Stimulated activated CD8-positive, alpha-beta memory T cell treated with anti-CD3 and anti-CD28 coated beads, Interleukin-12 subunit alpha, Interleukin-12 subunit beta, amount 100 ng/mL, for 1 hour (primary cell): ENCODE data around the gene DNTTIP2.
A peak's percentile ranks its signal among the peaks of the same experiment; 100 is the strongest.
"Not testable (repeated sequence)": the region's sequence is repeated elsewhere in the genome, so short reads cannot be mapped to it uniquely, and the experiment has no call there.

Experiments used
- DNase-seq: peaks from one replicate; pipeline ENCODE4 v3.0.0-alpha.2; 2020; ENCODE audit warnings: low read depth

Gene DNTTIP2

GRCh38 chr1:93874025-93874651 lies 4.9 kb downstream of the DNTTIP2 start:
- no peak for DNase-seq

GRCh38 chr1:93871366-93871765 lies 7.6 kb downstream of the DNTTIP2 start:
- no peak for DNase-seq

- DNase-seq, result no peak
These were observed 9.4 kb downstream of the DNTTIP2 start for GRCh38 chr1:93869653-93870052.

DNA sequence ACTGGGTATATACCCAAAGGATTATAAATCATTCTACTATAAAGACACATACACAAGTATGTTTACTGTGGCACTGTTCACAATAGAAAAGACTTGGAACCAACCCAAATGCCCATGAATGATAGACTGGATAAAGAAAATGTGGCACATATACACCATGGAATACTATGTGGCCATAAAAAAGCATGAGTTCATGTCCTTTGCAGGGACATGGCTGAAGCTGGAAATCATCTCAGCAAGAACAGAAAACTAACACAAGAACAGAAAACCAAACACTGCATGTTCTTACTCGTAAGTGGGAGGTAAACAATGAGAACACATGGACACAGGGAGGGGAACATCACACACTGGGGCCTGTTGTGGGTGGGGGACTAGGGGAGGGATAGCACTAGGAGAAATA lies 10.5 kb downstream of the DNTTIP2 start:
- not testable (repeated sequence) for DNase-seq

GRCh38 chr1:93865253-93865652 lies 13.8 kb downstream of the DNTTIP2 start:
- DNase-seq, result no peak

GRCh38 chr1:93864175-93864574 lies 14.8 kb downstream of the DNTTIP2 start:
- no peak for DNase-seq

DNA sequence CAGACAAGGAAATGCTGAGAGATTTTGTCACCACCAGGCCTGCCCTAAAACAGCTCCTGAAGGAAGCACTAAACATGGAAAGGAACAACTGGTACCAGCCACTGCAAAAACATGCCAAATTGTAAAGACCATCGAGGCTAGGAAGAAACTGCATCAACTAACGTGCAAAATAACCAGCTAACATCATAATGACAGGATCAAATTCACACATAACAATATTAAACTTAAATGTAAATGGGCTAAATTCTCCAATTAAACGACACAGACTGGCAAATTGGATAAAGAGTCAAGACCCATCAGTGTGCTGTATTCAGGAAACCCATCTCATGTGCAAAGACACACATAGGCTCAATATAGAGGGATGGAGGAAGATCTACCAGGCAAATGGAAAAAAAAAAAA lies 21.4 kb downstream of the DNTTIP2 start:
- not testable (repeated sequence) for DNase-seq

GRCh38 chr1:93855983-93856382 lies 23.0 kb downstream of the DNTTIP2 start:
- DNase-seq, result not testable (repeated sequence)

DNA sequence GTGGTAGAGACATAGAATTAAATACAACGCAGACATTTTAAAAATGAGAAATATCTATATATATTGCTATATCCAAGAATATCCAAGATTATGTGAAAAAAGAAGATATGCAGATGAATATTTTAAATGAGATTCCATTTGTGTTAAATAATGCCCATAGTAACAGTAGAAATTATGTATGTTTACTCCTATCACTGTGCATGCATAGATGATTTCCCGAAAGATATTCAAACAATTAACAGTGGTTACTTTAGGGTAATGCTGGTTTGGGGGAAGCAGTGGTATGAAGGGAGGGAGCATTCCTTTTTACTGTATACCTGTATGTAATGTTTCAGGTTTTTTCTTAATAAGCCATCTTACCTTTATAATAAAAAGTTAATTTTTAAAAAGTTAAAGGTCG lies 25.1 kb downstream of the DNTTIP2 start:
- DNase-seq, result no peak

- no peak for DNase-seq
These were observed 27.1 kb downstream of the DNTTIP2 start for GRCh38 chr1:93851878-93852277.

- DNase-seq, result no peak
These were observed 27.7 kb downstream of the DNTTIP2 start for GRCh38 chr1:93851327-93851712.

- DNase-seq, result not testable (repeated sequence)
These were observed 28.2 kb downstream of the DNTTIP2 start for GRCh38 chr1:93850687-93851326.

- no peak for DNase-seq
These were observed 30.6 kb downstream of the DNTTIP2 start for GRCh38 chr1:93848350-93848883.

- peak; percentile 66 for DNase-seq
These were observed 31.2 kb downstream of the DNTTIP2 start for GRCh38 chr1:93847811-93848288.

GRCh38 chr1:93846992-93847810 lies 31.8 kb downstream of the DNTTIP2 start:
- peak; percentile 83 for DNase-seq

DNA sequence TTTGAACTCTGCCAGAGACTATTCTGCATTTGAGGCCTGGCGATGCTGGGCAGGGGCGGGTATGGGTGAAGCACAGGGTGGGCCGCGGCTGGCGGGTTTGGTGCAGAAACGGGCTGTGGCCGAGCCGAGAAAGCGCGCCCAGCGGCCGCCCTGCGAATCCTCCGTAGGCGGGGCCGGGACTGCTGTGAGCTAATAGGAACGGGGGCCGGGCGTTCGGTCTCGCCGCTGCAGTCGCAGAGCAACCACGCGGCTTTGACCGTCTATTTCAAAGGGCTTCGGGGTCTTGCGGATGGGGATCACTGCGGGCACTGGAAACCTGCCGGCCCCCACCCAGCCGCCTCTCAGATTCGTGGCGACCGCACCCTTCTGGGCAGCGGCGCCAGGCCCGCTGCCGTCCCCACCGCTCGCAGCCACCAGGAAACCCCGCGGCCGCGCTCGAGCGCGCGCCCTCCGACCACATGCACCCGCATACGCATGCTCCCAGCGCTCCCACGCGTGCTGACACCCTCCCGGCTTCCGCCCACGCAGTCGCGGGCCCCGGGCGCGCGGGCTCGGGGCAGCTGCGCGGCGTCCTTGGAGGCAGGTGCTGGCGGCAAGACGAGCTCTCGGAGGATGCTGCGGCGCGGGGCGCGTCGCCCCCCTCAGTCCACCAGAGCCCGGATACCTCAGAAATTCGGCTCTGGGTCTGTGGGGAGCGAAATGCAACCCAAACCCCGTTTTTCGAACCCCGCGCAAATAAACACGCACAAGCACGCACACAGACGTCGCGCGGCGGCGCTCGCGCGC lies 32.6 kb downstream of the DNTTIP2 start:
- peak; percentile 79 for DNase-seq

DNA sequence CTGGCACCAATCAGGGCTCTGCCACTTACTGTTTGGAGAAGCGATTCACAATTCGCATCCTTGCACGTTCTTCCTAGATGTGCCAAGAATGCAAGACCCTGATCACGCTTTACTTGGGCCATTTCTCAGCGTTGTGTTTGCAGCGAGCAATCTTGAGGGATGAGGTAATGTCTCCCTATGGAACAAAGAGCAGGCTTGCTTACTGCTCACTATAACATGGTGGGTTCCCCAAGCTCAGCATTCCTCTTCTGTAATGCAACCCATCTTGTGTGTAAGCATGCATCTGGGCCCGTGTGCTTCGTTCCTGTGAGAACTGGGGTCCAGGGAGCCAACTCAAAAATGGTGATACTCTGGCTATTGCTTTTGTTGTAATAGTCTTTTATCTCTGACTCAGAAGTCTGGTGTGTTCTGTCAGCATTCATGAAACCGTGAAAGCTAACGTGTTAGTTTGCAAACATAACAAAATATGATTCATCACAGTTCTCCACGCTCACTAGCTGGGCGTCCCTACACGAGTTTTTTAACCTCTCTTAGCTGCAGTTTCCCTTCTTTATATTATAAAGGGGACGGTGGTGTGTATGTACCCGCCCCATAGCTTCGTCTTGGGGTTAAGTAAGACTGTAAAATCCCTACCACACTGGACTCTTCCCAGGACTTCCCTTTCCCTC lies 33.3 kb downstream of the DNTTIP2 start:
- no peak for DNase-seq

GRCh38 chr1:93844262-93845045 lies 34.6 kb downstream of the DNTTIP2 start:
- peak; percentile 22 for DNase-seq

DNA sequence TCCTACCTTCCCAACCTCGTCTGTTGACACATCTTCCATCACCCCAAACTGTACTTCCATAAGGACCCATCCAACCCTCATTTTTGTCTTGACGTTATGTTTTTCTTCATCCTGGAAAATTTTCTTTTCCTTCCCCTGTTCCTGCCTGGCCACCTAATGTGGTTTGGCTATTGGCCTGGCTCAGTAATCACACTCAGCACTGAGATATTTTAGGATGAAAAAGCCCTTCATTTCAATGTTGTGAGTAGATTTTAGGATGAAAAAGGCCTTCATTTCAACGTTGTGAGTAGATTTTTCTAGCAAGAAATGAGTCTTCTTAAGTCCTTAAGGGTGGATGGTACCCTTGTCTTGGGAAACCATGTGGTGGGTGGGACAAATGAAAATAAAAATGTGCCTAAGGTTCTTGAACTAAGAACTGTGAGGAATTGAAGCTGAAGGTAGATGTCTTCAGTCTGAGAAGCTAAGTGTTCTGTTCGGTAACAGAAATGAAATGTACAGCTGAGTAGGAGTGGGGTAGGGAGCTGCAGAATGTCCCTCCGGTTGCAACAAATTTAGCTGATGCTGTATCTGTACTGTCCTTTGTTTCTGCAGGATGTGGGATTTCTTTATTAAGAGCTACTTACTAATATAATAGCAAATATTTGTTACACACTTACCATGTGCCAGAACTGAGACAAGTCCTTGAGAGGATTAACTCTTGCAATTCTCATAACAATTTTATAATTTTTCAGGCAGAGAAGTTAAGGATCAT lies 36.1 kb downstream of the DNTTIP2 start:
- no peak for DNase-seq

DNA sequence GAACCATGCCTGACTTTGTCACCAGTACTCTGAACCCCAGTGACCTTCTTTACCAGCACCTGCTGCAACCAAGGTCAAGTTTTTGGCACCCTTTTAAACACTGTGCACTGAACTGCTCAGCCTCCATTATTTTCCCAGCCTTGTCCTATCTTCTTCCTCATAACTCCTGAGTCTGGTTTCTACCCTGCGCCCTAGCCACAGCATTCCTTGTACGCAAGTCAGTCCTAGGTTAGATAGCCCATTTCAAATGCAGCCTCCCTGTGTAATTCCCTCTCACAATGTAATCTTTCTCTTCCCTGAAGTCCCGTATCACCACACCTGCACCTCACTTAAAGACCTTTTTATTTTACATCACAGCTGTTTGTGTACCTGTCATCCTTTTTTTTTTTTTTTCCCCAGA lies 37.2 kb downstream of the DNTTIP2 start:
- DNase-seq, result no peak
